Suprapubic skin (tissue), 4 donors: Measurements from ENCODE around the gene DOK1. TPM values are rescaled to one million over a fixed set of nuclear protein-coding genes. Genes with fewer than 3 reads are reported as not detected.

ENCODE experiments used
- DNase-seq, 2 donors: peaks; one replicate each; pipeline ENCODE4 v3.0.0-alpha.2; 2019; ENCODE audit warnings: low spot score in 2 of 2
- H3K27ac ChIP-seq: fragments of 200-600 bp; sonication (generic); one replicate; pipeline ENCODE4 v1.5.1; 2019
- H3K27me3 ChIP-seq: fragments of 200-600 bp; sonication (generic); one replicate; pipeline ENCODE4 v1.5.1; 2019
- H3K36me3 ChIP-seq: fragments of 200-600 bp; sonication (generic); one replicate; pipeline ENCODE4 v1.5.1; 2019
- H3K4me1 ChIP-seq: fragments of 200-600 bp; sonication (generic); one replicate; pipeline ENCODE4 v1.5.1; 2019
- H3K4me3 ChIP-seq: fragments of 200-600 bp; sonication (generic); one replicate; pipeline ENCODE4 v1.5.1; 2019; ENCODE audit warnings: mild to moderate bottlenecking
- H3K9me3 ChIP-seq: fragments of 200-600 bp; sonication (generic); one replicate; pipeline ENCODE4 v1.5.1; 2019
- CTCF ChIP-seq, 2 donors: fragments of 200-600 bp in 1 of 2; fragments of 450-650 bp in 1 of 2; sonication (generic) in 1 of 2; IDR thresholded peaks; one replicate each; pipeline ENCODE4 v1.5.1; 2016 to 2019; ENCODE audit warnings: antibody characterized with exemption in 2 of 2, mild to moderate bottlenecking in 1 of 2, moderate library complexity in 1 of 2
- EP300 ChIP-seq: sonication (generic); formaldehyde crosslinking; IDR thresholded peaks from one replicate; pipeline ENCODE4 v1.6.1; 2017; ENCODE audit warnings: antibody characterized with exemption
- POLR2A ChIP-seq, 2 donors: fragments of 450-650 bp; IDR thresholded peaks; one replicate each; pipeline ENCODE4 v1.6.1; 2017; ENCODE audit warnings: antibody characterized with exemption in 2 of 2, mild to moderate bottlenecking in 2 of 2, moderate library complexity in 2 of 2
- POLR2AphosphoS5 ChIP-seq, 3 donors: sonication (generic); formaldehyde crosslinking; IDR thresholded peaks; one replicate each; pipeline ENCODE4 v1.6.1; 2017; ENCODE audit warnings: antibody characterized with exemption in 3 of 3
- WGBS: methylation state at CpG from one replicate; pipeline ENCODE4 v1.1.5; 2018; 5-methylcytosine and 5-hydroxymethylcytosine counted together
- total RNA-seq, 4 donors: library from RNA; depleted of rRNA; stranded (reverse); fragments of >200 nt; gene quantifications; one replicate each; pipeline ENCODE4 v1.1.0, GENCODE V29; 2016

DOK1 gene
- total RNA-seq, 4 donors from 2014 or later, result 3.3 to 10.6 (median 5.4) TPM

- Histone ChIP-seq H3K4me3 (peak overlapping the region; percentile 45), H3K27me3 (peaks cover 99% of the 10 kb centered on the region)
- 9% methylated on average over 61 of the region's 72 CpGs for WGBS
These were observed 38.4 kb upstream of the DOK1 start for GRCh38 chr2:74515981-74516633.

GRCh38 chr2:74516650-74517049 is 37.9 kb upstream of the DOK1 start:
- peak overlapping the region; percentile 45 for H3K4me3 ChIP-seq
- no peaks in the 10 kb centered on the region for H3K36me3 ChIP-seq
- no peak for TF ChIP-seq POLR2A (IDR thresholded peaks at IDR 0.05)
- TF ChIP-seq CTCF (IDR thresholded peaks at IDR 0.05), result no peak
- TF ChIP-seq EP300, result no peak
- TF ChIP-seq POLR2AphosphoS5 (IDR thresholded peaks at IDR 0.05), result no peak
- H3K4me1 ChIP-seq, result peaks cover 37% of the 10 kb centered on the region
- DNase-seq, result no peak
- no peaks in the 10 kb centered on the region for H3K9me3 ChIP-seq
- peaks cover 94% of the 10 kb centered on the region for H3K27me3 ChIP-seq
- no peak overlapping the region for H3K27ac ChIP-seq
- WGBS, result 68% methylated on average over 13 of the region's 13 CpGs

More at GRCh38 chr2:74515981-74516633, 38.4 kb upstream of the DOK1 start:
- DNase-seq, result peak in 1 of 2 donors; percentile 75
- TF ChIP-seq POLR2AphosphoS5 (IDR thresholded peaks at IDR 0.05) (no peak), POLR2A (IDR thresholded peaks at IDR 0.05) (no peak)
- no peak overlapping the region for H3K27ac ChIP-seq
- no peaks in the 10 kb centered on the region for H3K9me3 ChIP-seq
- peaks cover 37% of the 10 kb centered on the region for H3K4me1 ChIP-seq
- no peaks in the 10 kb centered on the region for H3K36me3 ChIP-seq

- Histone ChIP-seq H3K9me3 (no peaks in the 10 kb centered on the region), H3K27ac (no peak overlapping the region), H3K36me3 (peaks cover 21% of the 10 kb centered on the region), H3K4me3 (no peak overlapping the region), H3K27me3 (peaks cover 35% of the 10 kb centered on the region), H3K4me1 (peaks cover 5% of the 10 kb centered on the region)
- no peak for DNase-seq
- 88% methylated on average over 3 of the region's 3 CpGs for WGBS
- TF ChIP-seq CTCF (IDR thresholded peaks at IDR 0.05), result no peak
- no peak for TF ChIP-seq POLR2AphosphoS5 (IDR thresholded peaks at IDR 0.05)
- TF ChIP-seq POLR2A (IDR thresholded peaks at IDR 0.05), result no peak
- TF ChIP-seq EP300, result no peak
These were observed 32.0 kb upstream of the DOK1 start for GRCh38 chr2:74522516-74522915.

- no peaks in the 10 kb centered on the region for H3K9me3 ChIP-seq
- peaks cover 29% of the 10 kb centered on the region for H3K36me3 ChIP-seq
- TF ChIP-seq POLR2AphosphoS5 (IDR thresholded peaks at IDR 0.05) (no peak), POLR2A (IDR thresholded peaks at IDR 0.05) (no peak), EP300 (no peak), CTCF (IDR thresholded peaks at IDR 0.05) (no peak)
- no peak overlapping the region for H3K27ac ChIP-seq
- no peak overlapping the region for H3K4me3 ChIP-seq
- peaks cover 20% of the 10 kb centered on the region for H3K27me3 ChIP-seq
- DNase-seq, result no peak
- WGBS, result 85% methylated on average over 8 of the region's 9 CpGs
- peaks cover 19% of the 10 kb centered on the region for H3K4me1 ChIP-seq
These were observed 30.5 kb upstream of the DOK1 start for GRCh38 chr2:74524005-74524404.

- Histone ChIP-seq H3K4me3 (no peak overlapping the region), H3K9me3 (no peaks in the 10 kb centered on the region), H3K27me3 (peaks cover 9% of the 10 kb centered on the region), H3K36me3 (peaks cover 29% of the 10 kb centered on the region), H3K27ac (no peak overlapping the region), H3K4me1 (peaks cover 21% of the 10 kb centered on the region)
- 96% methylated on average over 10 of the region's 10 CpGs for WGBS
- no peak for TF ChIP-seq EP300
- TF ChIP-seq CTCF (IDR thresholded peaks at IDR 0.05), result no peak
- TF ChIP-seq POLR2A (IDR thresholded peaks at IDR 0.05), result no peak
- TF ChIP-seq POLR2AphosphoS5 (IDR thresholded peaks at IDR 0.05), result no peak
- no peak for DNase-seq
These were observed 29.4 kb upstream of the DOK1 start for GRCh38 chr2:74524955-74525716.
